ENCODE data around the gene MRPS30. TPM values are rescaled to one million over a fixed set of nuclear protein-coding genes. Genes with fewer than 3 reads are reported as not detected.
A peak's percentile ranks its signal among the peaks of the same experiment; 100 is the strongest.
"Not testable (repeated sequence)": the region's sequence is repeated elsewhere in the genome, so short reads cannot be mapped to it uniquely, and the experiment has no call there.

MRPS30 gene
- total RNA-seq = 10 to 100 TPM; 47.8 to 91.2 (median 60.5) TPM

DNA sequence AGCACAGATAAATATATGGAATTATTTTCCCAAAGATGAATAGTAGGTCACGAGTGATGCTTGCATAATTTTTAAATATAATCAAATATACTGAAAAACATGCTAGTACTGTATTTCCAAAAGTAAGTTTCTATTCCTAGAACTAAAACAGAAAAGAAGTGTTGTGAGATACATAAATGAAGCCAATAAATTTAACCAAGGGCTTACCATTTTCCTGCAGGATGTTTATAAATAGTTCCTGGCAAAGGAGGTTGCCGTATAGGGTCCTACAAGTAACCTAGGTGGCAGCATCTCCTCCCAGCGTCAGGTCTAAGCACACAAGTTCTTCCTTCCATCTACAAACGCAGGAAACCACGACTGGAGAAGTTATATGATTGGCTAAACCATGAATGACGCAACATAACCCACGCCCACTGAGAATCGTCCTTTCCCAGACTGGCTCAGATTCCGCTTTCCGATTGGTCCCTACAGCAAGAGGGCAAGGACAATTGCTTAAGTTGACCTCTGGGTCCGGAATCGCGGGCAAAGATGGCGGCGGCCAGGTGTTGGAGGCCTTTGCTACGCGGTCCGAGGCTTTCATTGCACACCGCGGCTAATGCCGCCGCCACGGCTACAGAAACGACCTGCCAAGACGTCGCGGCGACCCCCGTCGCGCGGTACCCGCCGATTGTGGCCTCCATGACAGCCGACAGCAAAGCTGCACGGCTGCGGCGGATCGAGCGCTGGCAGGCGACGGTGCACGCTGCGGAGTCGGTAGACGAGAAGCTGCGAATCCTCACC lies at the start of gene MRPS30:
TSS of gene MRPS30 (plus strand) at position 513 of the 780 bp plus-strand sequence. CDS start at position 529, 16 bp downstream.
- in situ Hi-C loops (cut with MboI; ENCODE audit: low pct_unique_long_range_greater_than_20kb in 2 of 9, low sequenced_read_pairs in 9 of 9, unreplicated experiment in 9 of 9) = no loop called here
- Histone ChIP-seq H3K27ac (peak within 1 kb of the TSS; percentile 79 to 93), H3K4me3 (peak within 1 kb of the TSS; percentile 60 to 99 (median 87)), H3K4me1 (replicated peaks in 1 of 2) (peaks cover 3 to 22% of the 10 kb centered on the region in 2 donors)
- ATAC-seq (replicated peaks in 6 of 8) = peak; percentile 81 to 99 (median 97)
- WGBS, 10 experiments = 0 to 33% (median 4%) methylated on average over 1 to 28 of the region's 47 CpGs

DNA sequence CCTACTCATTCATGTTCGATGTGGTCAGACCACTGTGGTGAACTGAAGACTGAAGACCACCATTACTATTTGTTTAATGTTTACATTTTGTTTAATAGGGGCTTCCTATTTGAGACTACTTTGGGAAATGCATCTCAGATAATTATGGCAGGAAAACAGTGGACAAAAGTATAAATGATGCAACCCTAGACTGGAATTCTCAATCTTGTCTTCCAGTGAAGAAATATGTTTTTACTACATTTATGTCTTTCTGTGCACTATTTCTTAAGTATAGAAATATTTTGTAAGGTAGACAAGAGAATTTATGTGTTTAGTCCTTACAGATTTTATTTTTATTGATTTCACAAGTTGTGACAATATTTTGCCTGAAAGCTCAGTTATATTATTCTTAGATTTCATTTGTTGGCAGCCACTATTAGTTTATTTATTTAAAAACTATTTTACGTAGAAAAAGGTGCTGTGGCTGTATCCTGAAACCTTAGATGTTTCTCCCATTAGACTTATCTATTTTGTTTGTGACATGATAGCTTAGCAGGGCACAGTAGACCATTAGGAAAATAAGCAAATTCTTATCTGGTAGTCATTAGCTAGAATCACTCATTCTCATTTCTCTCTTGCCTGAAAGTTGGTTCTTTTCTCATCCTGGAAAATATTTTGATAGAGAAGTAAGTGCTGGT lies 39.4 kb upstream of the MRPS30 start:
- WGBS, 10 experiments = 0 to 100% (median 89%) methylated on average over 1 to 2 of the region's 2 CpGs
- no peak for ATAC-seq (replicated peaks in 6 of 8)
- Histone ChIP-seq H3K4me3 (no peak overlapping the region), H3K4me1 (replicated peaks in 1 of 2) (peaks cover 0 to 2% of the 10 kb centered on the region in 2 donors), H3K27ac (no peak overlapping the region)
- in situ Hi-C loops (cut with MboI; ENCODE audit: low pct_unique_long_range_greater_than_20kb in 2 of 9, low sequenced_read_pairs in 9 of 9, unreplicated experiment in 9 of 9) = loop anchor here in 3 of 9 experiments (25.0 kb wide), 2 partner anchors 232 to 1032 kb away; no protein-coding TSS in a partner anchor

GRCh38 chr5:44769877-44770209 lies 38.9 kb upstream of the MRPS30 start:
- no peak overlapping the region for H3K4me3 ChIP-seq
- in situ Hi-C loops (cut with MboI; ENCODE audit: low pct_unique_long_range_greater_than_20kb in 2 of 9, low sequenced_read_pairs in 9 of 9, unreplicated experiment in 9 of 9) = loop anchor here in 4 of 9 experiments (10.0 to 25.0 kb wide), 3 partner anchors 233 to 1033 kb away; no protein-coding TSS in a partner anchor
- H3K4me1 ChIP-seq (replicated peaks in 1 of 2) = peaks cover 0 to 2% of the 10 kb centered on the region in 2 donors
- WGBS, 10 experiments = 23 to 100% (median 79%) methylated on average over 3 to 5 of the region's 5 CpGs
- no peak overlapping the region for H3K27ac ChIP-seq
- no peak for ATAC-seq (replicated peaks in 6 of 8)

DNA sequence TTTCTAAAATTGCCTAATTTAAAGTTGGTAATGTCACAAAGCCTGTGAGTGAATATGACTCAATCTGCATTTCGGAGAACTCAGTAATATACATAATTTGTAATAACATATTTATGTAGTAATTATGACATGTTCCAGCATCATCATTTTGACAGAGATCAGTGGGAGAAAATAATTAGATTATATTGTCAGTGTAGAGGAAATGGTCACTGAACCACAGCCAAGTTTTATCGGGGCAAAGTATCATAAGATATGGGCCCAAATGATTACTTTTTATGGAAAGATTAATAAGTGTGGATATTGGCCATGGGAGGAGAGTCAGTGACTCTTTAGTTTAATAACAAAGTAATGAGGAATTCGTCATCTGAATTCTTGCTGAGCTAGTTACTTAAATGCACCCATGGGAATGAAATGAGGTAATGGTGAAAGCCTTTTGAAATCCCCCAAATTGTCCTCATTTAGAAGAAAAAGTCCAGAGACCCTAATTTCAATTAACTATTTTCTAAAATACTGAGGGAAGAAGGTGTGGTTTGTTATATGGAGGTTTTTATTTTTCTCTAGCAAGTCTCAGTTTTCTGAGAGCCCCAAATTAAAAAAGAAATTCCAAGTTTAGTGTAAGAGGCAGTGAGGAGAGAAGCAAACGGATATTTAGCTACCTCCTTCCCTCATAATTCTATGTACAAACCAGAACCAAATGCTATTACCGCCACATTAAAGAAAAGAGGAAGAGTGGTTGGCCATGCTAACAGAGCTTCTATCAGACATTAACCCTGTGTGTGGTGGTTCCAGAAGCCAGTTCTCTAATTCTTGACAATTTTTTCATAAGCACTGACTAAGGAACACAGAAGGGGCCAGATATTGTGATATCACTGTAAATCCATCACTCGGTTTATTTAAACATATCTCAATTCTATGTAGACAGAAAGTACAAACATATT lies 37.7 kb upstream of the MRPS30 start:
- WGBS, 10 experiments = 25 to 100% (median 89%) methylated on average over 3 to 6 of the region's 6 CpGs
- Histone ChIP-seq H3K27ac (no peak overlapping the region), H3K4me3 (no peak overlapping the region), H3K4me1 (replicated peaks in 1 of 2) (peaks cover 0 to 2% of the 10 kb centered on the region in 2 donors)
- in situ Hi-C loops (cut with MboI; ENCODE audit: low pct_unique_long_range_greater_than_20kb in 2 of 9, low sequenced_read_pairs in 9 of 9, unreplicated experiment in 9 of 9) = loop anchor here in 4 of 9 experiments (10.0 to 25.0 kb wide), 3 partner anchors 234 to 1034 kb away; no protein-coding TSS in a partner anchor
- no peak for ATAC-seq (replicated peaks in 6 of 8)

DNA sequence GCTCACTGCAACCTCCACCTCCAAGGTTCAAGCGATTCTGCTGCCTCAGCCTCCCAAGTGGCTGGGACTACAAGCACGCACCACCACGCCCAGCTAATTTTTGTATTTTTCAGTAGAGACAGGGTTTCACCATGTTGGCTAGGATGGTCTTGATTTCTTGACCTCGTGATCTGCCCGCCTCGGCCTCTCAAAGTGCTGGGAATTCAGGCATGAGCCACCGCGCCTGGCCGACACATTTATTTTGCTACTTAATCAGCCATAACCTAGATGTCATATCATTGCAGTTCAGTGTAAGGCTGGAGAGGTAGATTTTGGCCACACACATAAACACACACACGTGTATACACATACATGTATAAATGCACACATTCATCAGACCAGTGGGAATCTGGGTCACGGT lies 36.4 kb upstream of the MRPS30 start:
- not testable (repeated sequence) for H3K4me1 ChIP-seq (replicated peaks in 1 of 2); ATAC-seq (replicated peaks in 6 of 8); H3K4me3 ChIP-seq; H3K27ac ChIP-seq
- 30 to 100% (median 95%) methylated on average over 1 to 10 of the region's 11 CpGs; no CpG with 5 or more reads in 4 of the 10 experiments for WGBS, 10 experiments
- in situ Hi-C loops (cut with MboI; ENCODE audit: low pct_unique_long_range_greater_than_20kb in 2 of 9, low sequenced_read_pairs in 9 of 9, unreplicated experiment in 9 of 9) = loop anchor here in 4 of 9 experiments (10.0 to 25.0 kb wide), 3 partner anchors 235 to 1035 kb away; no protein-coding TSS in a partner anchor

- peak in 4 of 8 experiments; percentile 28 to 65 (median 50) for ATAC-seq (replicated peaks in 6 of 8)
Measured at GRCh38 chr5:44774279-44774880, 34.4 kb upstream of the MRPS30 start.

GRCh38 chr5:44779167-44779566 lies 29.6 kb upstream of the MRPS30 start:
- Histone ChIP-seq H3K4me3 (no peak overlapping the region), H3K4me1 (replicated peaks in 1 of 2) (peaks cover 0 to under 1% of the 10 kb centered on the region in 2 donors), H3K27ac (no peak overlapping the region)
- ATAC-seq (replicated peaks in 6 of 8) = no peak
- in situ Hi-C loops (cut with MboI; ENCODE audit: low pct_unique_long_range_greater_than_20kb in 2 of 9, low sequenced_read_pairs in 9 of 9, unreplicated experiment in 9 of 9) = loop anchor here in 2 of 9 experiments (10.0 to 25.0 kb wide), 2 partner anchors 244 to 1042 kb away; no protein-coding TSS in a partner anchor
- 57 to 100% (median 86%) methylated on average over 1 of the region's 4 CpGs; no CpG with 5 or more reads in 1 of the 10 experiments for WGBS, 10 experiments

More at GRCh38 chr5:44774279-44774880, 34.4 kb upstream of the MRPS30 start:
- Histone ChIP-seq H3K4me3 (no peak overlapping the region), H3K27ac (no peak overlapping the region), H3K4me1 (replicated peaks in 1 of 2) (peaks cover 0 to 2% of the 10 kb centered on the region in 2 donors)
- WGBS, 10 experiments = 0 to 57% (median 18%) methylated on average over 1 of the region's 1 CpG; no CpG with 5 or more reads in 1 of the 10 experiments
- in situ Hi-C loops (cut with MboI; ENCODE audit: low pct_unique_long_range_greater_than_20kb in 2 of 9, low sequenced_read_pairs in 9 of 9, unreplicated experiment in 9 of 9) = loop anchor here in 4 of 9 experiments (10.0 to 25.0 kb wide), 3 partner anchors 237 to 1037 kb away; no protein-coding TSS in a partner anchor

- ATAC-seq (replicated peaks in 6 of 8) = peak in 3 of 8 experiments; percentile 34 to 77 (median 73)
- in situ Hi-C loops (cut with MboI; ENCODE audit: low pct_unique_long_range_greater_than_20kb in 2 of 9, low sequenced_read_pairs in 9 of 9, unreplicated experiment in 9 of 9) = loop anchor here in 1 of 9 experiments (25.0 kb wide), 1 partner anchor 1046 kb away; no protein-coding TSS in a partner anchor
- Histone ChIP-seq H3K27ac (no peak overlapping the region), H3K4me1 (replicated peaks in 1 of 2) (no peaks in the 10 kb centered on the region), H3K4me3 (no peak overlapping the region)
- 38 to 100% (median 88%) methylated on average over 1 to 3 of the region's 4 CpGs for WGBS, 10 experiments
Measured at GRCh38 chr5:44783634-44784315, 25.0 kb upstream of the MRPS30 start.

DNA sequence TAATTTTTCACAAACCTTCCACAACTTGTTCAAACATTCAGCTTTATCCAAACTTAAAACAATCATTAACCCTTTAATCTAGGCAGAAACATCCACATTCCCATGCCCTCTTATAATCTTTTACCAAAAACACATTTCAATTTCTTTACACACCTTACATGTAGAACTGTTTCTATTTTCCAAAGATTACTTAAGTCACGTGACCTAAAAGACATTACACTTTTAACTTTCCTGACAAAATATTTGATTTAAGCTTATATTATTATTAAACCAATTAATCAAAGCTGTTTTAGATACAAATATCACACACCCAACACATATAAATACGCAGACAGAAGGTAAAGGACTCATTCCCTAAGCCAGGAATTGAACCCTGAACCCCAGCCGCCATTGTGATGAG lies 21.0 kb upstream of the MRPS30 start:
- Histone ChIP-seq H3K27ac (no peak overlapping the region), H3K4me3 (no peak overlapping the region), H3K4me1 (replicated peaks in 1 of 2) (no peaks in the 10 kb centered on the region)
- no peak for ATAC-seq (replicated peaks in 6 of 8)
- in situ Hi-C loops (cut with MboI; ENCODE audit: low pct_unique_long_range_greater_than_20kb in 2 of 9, low sequenced_read_pairs in 9 of 9, unreplicated experiment in 9 of 9) = loop anchor here in 1 of 9 experiments (25.0 kb wide), 1 partner anchor 1050 kb away; no protein-coding TSS in a partner anchor
- 0 to 100% (median 94%) methylated on average over 1 to 3 of the region's 3 CpGs; no CpG with 5 or more reads in 1 of the 10 experiments for WGBS, 10 experiments

DNA sequence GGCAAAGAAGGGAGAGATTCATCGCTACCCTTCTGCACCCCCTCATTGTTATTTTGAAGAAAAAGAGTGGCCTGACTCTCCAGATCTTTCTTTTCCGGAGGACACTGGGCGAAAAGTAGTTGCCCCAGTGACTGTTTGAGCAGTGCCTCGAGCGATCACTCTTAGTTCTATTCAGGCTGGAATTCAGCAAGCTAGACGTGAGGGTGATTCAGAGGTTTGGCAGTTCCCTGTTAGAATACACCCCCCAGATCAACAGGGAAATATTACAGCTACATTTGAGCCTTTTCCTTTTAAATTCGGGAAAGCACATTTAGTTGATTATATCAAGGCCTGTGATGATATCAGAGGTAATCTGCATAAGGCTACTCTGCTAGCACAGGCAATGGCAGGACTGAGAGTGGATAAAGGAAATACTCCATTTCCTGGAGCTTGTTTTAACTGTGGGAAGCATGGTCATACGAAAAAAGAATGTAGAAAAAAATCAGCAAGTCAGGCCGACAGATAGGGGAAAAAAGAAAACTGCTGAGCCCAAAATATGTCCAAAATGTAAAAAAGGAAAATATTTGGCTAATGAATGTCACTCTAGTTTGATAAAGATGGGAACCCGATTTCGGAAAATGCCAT lies 19.3 kb upstream of the MRPS30 start:
- H3K4me3 ChIP-seq; H3K4me1 ChIP-seq (replicated peaks in 1 of 2); H3K27ac ChIP-seq: not testable (repeated sequence)
- in situ Hi-C loops (cut with MboI; ENCODE audit: low pct_unique_long_range_greater_than_20kb in 2 of 9, low sequenced_read_pairs in 9 of 9, unreplicated experiment in 9 of 9) = loop anchor here in 1 of 9 experiments (25.0 kb wide), 1 partner anchor 1052 kb away; no protein-coding TSS in a partner anchor
- ATAC-seq (replicated peaks in 6 of 8) = peak in 2 of 8 experiments; percentile 42 to 62
- WGBS, 10 experiments = 48 to 93% (median 74%) methylated on average over 2 to 8 of the region's 11 CpGs
